Right renal pelvis (tissue), 4 donors: ENCODE results near the gene PCSK9. TPM values are rescaled to one million over a fixed set of nuclear protein-coding genes. Genes with fewer than 3 reads are reported as not detected.

Experiments used
- DNase-seq, 4 donors: peaks; one replicate each; pipeline ENCODE4 v3.0.0-alpha.2; 2013; ENCODE audit warnings: low read depth in 4 of 4, low spot score in 3 of 4, missing footprints in 1 of 4
- polyA plus RNA-seq, 4 donors: library from polyadenylated mRNA; unstranded; fragments of 120-200 nt; gene quantifications; one replicate each; pipeline ENCODE4 v1.2.1, GENCODE V29; 2013; ENCODE audit not compliant: insufficient read length in 4 of 4

Gene PCSK9
- polyA plus RNA-seq, 4 donors = 1.4 to 2.3 (median 1.7) TPM

- no peak for DNase-seq
Observed at GRCh38 chr1:55043011-55043410, 3.7 kb downstream of the PCSK9 start.

DNA sequence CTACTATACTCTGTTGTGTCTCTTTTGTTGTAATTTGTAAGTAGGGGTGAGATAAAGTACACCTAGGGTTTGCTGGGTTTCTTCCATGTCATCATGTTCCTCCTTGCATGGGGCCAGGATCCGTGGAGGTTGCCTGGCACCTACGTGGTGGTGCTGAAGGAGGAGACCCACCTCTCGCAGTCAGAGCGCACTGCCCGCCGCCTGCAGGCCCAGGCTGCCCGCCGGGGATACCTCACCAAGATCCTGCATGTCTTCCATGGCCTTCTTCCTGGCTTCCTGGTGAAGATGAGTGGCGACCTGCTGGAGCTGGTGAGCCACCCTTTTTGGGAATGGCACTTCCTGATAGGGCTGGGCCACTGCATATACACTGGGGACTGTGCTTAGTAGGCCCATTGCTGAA is 4.4 kb downstream of the PCSK9 start:
- no peak for DNase-seq

- DNase-seq = no peak
Observed at GRCh38 chr1:55044617-55045397, 5.5 kb downstream of the PCSK9 start.

- DNase-seq = no peak
Observed at GRCh38 chr1:55045430-55045829, 6.1 kb downstream of the PCSK9 start.

DNA sequence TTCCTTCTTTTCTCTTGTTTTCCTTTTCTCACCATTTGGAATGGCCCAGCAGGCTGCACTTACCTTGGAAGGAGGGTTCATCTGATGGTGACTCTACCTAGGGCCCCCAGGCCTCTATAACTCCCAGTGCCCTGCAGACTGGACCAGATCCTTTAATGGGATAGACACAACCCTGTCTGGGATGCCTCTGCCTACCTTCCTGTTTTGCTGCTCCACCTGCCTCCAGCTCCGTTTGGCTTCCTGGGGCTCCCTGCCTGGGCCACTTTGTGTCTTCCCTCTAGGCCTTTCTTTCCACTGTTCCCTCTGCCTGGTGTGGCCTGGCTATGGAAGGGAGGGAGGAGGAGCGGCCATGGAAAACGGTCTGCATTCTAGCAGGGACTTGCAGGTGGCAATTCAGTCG is 7.5 kb downstream of the PCSK9 start:
- no peak for DNase-seq

DNA sequence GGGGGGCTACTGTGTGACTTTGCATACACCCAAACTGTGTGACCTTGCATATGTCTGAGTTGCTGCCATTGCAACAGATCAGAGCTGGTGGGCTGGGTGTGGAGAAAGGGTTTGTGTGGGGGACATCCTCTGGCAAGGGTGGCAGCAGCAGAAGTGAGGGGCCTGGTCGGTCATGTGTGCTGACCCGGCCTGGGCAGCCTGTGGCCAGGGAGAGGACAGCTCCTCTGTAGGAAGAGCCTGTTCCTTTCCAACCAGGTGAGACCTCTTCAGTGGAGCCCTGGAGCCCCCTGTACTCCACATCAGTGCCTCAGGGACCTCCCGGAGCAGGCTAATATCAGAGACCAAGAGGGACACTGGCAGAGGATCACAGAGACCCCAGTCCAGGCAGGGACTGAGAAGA is 8.3 kb downstream of the PCSK9 start:
- no peak for DNase-seq

- DNase-seq = no peak
Observed at GRCh38 chr1:55048453-55049270, 9.3 kb downstream of the PCSK9 start.

DNA sequence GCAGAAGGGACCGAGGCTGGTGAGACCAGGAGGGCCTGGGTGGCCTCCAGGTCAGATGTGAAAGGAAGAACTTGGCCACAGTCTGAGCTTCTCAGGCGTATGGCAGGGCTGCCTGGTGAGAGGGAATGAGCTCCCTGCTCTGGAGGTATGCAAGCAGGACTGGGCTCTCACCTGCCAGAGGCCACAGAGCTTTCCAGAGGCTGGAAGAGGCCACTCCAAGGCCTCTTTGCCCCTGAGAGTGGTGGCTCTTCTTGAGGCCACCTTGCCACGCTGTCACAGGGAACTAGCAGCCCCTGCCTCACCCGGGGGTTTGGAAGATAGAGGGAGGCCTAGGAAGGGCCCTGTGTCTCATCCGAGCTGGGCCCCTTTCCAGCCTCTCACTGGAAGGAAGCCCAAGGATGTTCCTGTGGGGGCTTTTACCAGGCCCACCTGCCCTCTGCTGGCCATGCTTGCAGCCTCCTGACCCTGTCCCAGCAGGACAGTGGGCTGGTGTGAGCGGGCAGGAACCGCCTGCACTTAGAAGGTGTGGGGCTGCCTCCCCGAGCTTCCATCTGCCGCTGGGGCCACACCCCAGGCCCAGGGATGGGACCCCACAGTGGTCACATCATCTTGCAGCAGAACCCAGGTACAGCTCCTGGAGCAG is 10.0 kb downstream of the PCSK9 start:
- no peak for DNase-seq

DNA sequence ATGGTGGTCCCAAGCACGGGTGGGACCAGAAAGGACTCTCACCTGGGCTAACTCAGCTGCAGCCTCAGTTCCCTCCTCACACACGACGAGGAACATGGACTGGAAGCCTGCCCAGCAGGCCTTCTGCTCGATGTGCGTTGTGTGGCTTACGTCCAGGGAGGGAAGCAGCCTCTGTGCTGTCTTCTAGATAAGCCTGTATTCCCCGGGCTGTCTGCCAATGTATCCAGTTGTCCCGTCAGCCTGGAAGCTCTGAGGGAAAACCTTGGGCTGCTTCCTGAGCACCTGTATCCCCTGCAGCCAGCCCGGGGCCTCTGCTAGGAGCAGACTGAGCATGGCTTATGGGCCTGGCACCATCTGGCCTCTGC is 10.5 kb downstream of the PCSK9 start:
- no peak for DNase-seq

DNA sequence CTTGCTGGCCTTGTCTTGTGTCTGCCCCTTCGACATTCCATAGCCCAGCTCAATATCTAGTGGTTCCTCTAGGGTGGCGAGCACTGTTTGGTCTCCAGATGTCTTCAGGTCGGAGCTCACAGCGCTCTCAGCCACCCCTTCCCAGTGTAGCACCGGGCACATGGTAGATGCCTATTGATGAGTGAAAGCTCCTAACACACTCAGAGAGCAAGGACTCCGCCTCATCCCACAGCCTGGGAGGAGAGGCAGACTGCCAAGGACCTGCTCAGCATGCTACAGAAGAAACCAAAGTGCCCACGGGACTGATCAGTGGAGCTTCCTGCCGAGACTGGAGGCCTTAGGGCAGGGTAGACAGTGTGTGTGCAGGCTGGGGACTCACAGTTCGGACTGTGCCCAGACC is 10.9 kb downstream of the PCSK9 start:
- DNase-seq = no peak

- no peak for DNase-seq
Observed at GRCh38 chr1:55051169-55051568, 11.8 kb downstream of the PCSK9 start.

DNA sequence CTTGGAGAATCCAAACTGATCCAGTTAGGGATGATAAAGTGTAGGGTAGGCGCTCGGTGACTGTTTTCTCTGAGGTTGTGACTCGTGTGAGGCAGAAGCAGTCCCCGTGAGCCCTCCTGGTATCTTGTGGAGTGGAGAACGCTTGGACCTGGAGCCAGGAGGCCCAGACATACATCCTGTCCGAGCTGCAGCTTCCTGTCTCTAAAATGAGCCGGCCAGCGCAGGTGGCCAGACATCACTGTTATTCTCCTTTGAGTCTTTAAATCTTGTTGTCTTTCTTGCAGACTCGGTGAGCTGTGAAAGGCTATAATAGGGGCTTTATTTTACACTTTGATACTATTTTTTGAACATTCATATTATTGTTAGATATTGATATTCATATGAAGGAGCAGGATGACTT is 12.3 kb downstream of the PCSK9 start:
- no peak for DNase-seq

DNA sequence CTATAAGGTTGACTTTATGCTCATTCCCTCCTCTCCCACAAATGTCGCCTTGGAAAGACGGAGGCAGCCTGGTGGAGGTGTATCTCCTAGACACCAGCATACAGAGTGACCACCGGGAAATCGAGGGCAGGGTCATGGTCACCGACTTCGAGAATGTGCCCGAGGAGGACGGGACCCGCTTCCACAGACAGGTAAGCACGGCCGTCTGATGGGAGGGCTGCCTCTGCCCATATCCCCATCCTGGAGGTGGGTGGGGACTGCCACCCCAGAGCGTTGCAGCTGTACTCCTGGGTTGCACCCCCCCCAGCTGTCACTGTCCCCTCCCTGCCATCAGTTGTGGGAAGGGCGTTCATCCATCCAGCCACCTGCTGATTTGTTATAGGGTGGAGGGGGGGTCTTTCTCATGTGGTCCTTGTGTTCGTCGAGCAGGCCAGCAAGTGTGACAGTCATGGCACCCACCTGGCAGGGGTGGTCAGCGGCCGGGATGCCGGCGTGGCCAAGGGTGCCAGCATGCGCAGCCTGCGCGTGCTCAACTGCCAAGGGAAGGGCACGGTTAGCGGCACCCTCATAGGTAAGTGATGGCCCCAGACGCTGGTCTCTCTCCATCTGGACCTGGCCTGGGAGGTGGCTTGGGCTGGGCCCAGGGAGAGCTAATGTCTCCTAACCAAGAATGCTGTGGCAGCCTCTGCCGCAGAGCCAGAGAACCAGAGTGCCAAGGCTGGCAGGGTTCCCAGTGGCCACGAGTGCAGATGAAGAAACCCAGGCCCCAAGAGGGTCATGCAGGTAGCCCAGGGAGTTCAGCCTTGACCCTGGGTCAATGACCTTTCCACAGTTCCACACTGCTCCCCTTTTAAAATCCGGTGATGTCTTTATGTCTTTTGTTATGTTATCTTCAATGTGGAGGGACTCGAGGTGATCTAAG is 13.1 kb downstream of the PCSK9 start:
- no peak for DNase-seq

DNA sequence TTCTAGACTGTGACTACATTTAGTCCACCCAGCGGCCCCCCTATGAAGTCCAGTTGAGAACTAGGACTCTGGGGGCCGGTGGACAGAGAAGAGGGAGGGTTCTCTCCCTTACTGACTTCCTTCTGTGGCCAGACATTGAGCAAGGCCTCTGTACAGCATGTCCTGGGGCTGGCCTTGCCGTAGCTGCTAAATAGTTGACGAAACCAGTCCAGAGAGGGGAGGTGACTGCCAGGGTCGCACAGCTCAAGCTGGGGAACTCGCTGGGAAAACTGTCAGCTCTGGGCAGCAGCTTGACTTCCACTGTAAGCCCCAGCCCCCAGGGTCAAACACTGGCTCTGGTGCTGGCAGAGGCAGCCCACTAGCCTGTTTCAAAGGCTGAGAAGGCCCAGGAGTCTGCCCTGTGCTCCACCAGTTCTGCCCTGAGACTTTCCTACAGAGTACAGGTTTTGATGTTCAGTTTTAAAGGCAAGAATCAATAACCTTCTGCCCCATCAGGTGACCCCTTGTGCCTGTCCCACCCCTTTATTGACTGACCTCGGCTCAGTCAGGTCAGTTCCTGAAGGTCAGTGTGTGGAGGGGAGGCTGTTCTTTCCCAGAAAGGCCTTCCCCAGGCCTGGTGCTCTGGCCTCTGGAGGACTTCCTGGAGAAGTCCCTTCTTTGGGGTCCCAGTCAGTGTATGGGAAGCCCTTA is 14.1 kb downstream of the PCSK9 start:
- DNase-seq = no peak

DNA sequence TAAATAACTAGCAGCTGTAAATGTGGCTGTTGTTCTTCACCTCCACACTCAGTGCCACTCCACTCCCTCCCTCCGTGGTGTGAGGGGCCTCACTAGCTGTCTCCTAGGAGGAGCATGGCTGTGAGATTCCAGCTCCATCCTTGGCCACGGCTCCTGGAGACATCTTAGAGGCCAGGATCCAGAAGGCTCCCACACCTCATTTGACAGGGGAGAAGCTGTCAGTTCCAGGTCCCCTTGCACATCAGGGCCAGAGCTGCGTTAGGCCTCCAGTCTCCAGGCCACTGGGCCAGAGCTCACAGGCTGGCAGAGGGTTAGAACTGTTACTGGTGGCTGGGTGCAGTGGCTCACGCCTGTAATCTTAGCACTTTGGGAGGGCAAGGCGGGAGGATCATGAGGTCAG is 15.0 kb downstream of the PCSK9 start:
- no peak for DNase-seq

DNA sequence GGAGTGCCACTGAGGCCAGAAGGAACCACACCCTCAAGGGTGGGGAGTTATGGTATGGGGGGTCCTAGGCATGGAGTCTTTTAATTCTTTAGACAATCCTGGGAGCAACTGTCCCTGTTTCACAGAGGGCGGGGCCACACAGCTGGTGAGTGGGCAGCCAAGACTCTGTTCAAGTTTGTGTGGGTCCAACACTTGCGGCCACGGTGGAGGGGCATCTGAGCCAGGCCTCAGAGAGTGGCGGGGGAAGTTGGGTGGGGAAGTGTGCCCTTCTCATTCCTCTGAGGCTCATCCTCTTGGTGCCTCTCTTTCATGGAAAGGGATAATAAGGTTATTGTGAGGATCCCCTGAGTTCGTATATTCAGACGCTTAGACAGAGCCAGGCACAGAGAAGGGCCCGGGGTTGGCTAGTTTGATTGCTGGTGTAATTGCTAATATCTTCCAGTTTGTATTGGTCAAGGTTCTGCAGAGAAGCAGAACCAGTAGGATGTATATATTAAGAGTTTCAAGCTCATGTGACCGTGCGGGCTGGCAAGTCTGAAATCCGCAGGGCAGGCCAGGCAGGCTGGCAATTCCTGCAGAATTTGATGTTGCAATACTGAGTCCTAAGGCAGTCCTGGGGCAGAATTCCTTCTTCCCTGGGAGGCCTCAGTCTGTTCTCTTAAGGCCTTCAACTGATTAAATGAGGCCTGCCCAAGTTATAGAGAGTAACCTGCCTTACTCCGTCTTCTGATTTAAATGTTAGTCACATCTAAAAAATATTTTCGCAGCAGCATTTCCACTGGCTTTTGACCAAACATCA is 15.9 kb downstream of the PCSK9 start:
- no peak for DNase-seq

GRCh38 chr1:55055951-55056631 is 16.7 kb downstream of the PCSK9 start:
- no peak for DNase-seq

- no peak for DNase-seq
Observed at GRCh38 chr1:55056632-55056992, 17.3 kb downstream of the PCSK9 start.
